ENCODE results near the gene SLC12A3. TPM values are rescaled to one million over a fixed set of nuclear protein-coding genes. Genes with fewer than 3 reads are reported as not detected.

Gene SLC12A3
- total RNA-seq, 4 donors from 2014 or later, result not detected

GRCh38 chr16:56911771-56912571 lies 47.0 kb downstream of the SLC12A3 start:
- H3K4me1 ChIP-seq, result peaks cover 14 to 23% (median 16%) of the 10 kb centered on the region in 4 donors
- no peak for TF ChIP-seq CTCF (IDR thresholded peaks at IDR 0.05)
- peak; percentile 46 for TF ChIP-seq EP300 (IDR thresholded peaks at IDR 0.05)
- no peak overlapping the region for H3K4me3 ChIP-seq
- DNase-seq (ENCODE audit: extremely low spot score), result no peak
- peaks cover 0 to 9% (median 0%) of the 10 kb centered on the region in 4 donors for H3K27me3 ChIP-seq
- no peaks in the 10 kb centered on the region for H3K9me3 ChIP-seq
- intact Hi-C loops (cut with DNase I), result no loop called here
- no peaks in the 10 kb centered on the region for H3K36me3 ChIP-seq
- H3K27ac ChIP-seq (replicated peaks in 1 of 4), result peak overlapping the region; percentile 16 to 54 (median 46)
- 72% methylated on average over 22 of the region's 22 CpGs for WGBS

GRCh38 chr16:56912746-56913708 lies 48.0 kb downstream of the SLC12A3 start:
- Histone ChIP-seq H3K4me3 (no peak overlapping the region), H3K27me3 (peaks cover 0 to 9% (median 0%) of the 10 kb centered on the region in 4 donors), H3K27ac (replicated peaks in 1 of 4) (no peak overlapping the region), H3K4me1 (peaks cover 14 to 25% (median 18%) of the 10 kb centered on the region in 4 donors), H3K9me3 (no peaks in the 10 kb centered on the region), H3K36me3 (no peaks in the 10 kb centered on the region)
- TF ChIP-seq POLR2A (IDR thresholded peaks at IDR 0.05; ENCODE audit: low read depth) (no peak), EP300 (IDR thresholded peaks at IDR 0.05) (no peak), POLR2AphosphoS5 (IDR thresholded peaks at IDR 0.05) (no peak), CTCF (IDR thresholded peaks at IDR 0.05) (no peak)
- DNase-seq (ENCODE audit: extremely low spot score), result no peak
- intact Hi-C loops (cut with DNase I), result no loop called here
- WGBS, result 83% methylated on average over 17 of the region's 18 CpGs

GRCh38 chr16:56914896-56915295 lies 49.9 kb downstream of the SLC12A3 start:
- Histone ChIP-seq H3K36me3 (no peaks in the 10 kb centered on the region), H3K27ac (replicated peaks in 1 of 4) (no peak overlapping the region), H3K27me3 (peaks cover 0 to 11% (median 0%) of the 10 kb centered on the region in 4 donors), H3K4me3 (no peak overlapping the region), H3K4me1 (peaks cover 14 to 25% (median 18%) of the 10 kb centered on the region in 4 donors), H3K9me3 (no peaks in the 10 kb centered on the region)
- TF ChIP-seq POLR2AphosphoS5 (IDR thresholded peaks at IDR 0.05) (no peak), POLR2A (IDR thresholded peaks at IDR 0.05; ENCODE audit: low read depth) (no peak), EP300 (IDR thresholded peaks at IDR 0.05) (no peak), CTCF (IDR thresholded peaks at IDR 0.05) (no peak)
- DNase-seq (ENCODE audit: extremely low spot score), result no peak
- 96% methylated on average over 6 of the region's 7 CpGs for WGBS
- intact Hi-C loops (cut with DNase I), result no loop called here

- intact Hi-C loops (cut with DNase I), result no loop called here
Observed at GRCh38 chr16:56915336-56916119, 50.5 kb downstream of the SLC12A3 start.

More at GRCh38 chr16:56915336-56916119, 50.5 kb downstream of the SLC12A3 start:
- Histone ChIP-seq H3K4me1 (peaks cover 14 to 25% (median 18%) of the 10 kb centered on the region in 4 donors), H3K4me3 (no peak overlapping the region), H3K9me3 (no peaks in the 10 kb centered on the region), H3K27me3 (peaks cover 0 to 11% (median 0%) of the 10 kb centered on the region in 4 donors), H3K36me3 (no peaks in the 10 kb centered on the region), H3K27ac (replicated peaks in 1 of 4) (peak overlapping the region in 1 of 4 donors; percentile 59)
- no peak for TF ChIP-seq CTCF (IDR thresholded peaks at IDR 0.05)
- TF ChIP-seq POLR2AphosphoS5 (IDR thresholded peaks at IDR 0.05), result no peak
- no peak for TF ChIP-seq EP300 (IDR thresholded peaks at IDR 0.05)
- no peak for DNase-seq (ENCODE audit: extremely low spot score)
- WGBS, result 68% methylated on average over 12 of the region's 13 CpGs

All from esophagus muscularis mucosa (tissue), 4 donors.